Lower leg skin (tissue), 3 donors: Measurements from ENCODE around the gene IFT57.
"Not testable (repeated sequence)": the region's sequence is repeated elsewhere in the genome, so short reads cannot be mapped to it uniquely, and the experiment has no call there.

Experiments
- CTCF ChIP-seq, 3 donors: fragments of 450-650 bp; IDR thresholded peaks; one replicate each; pipeline ENCODE4 v1.5.1; 2016; ENCODE audit warnings: antibody characterized with exemption in 3 of 3, mild to moderate bottlenecking in 3 of 3, moderate library complexity in 2 of 3
- POLR2A ChIP-seq, 2 donors: fragments of 450-650 bp; IDR thresholded peaks; one replicate each; pipeline ENCODE4 v1.6.1; 2016 to 2017; ENCODE audit warnings: antibody characterized with exemption in 2 of 2, mild to moderate bottlenecking in 1 of 2, moderate library complexity in 1 of 2

GRCh38 chr3:108264534-108265298 lies 42.5 kb upstream of the IFT57 start:
- not testable (repeated sequence) for TF ChIP-seq CTCF, POLR2A (IDR thresholded peaks at IDR 0.05)
